Lower lobe of right lung (tissue), 2 donors: ENCODE measurements around the gene DNAJC17. TPM values are rescaled to one million over a fixed set of nuclear protein-coding genes. Genes with fewer than 3 reads are reported as not detected.

Experiments
- ATAC-seq, 2 donors: fragments of 200-7000 bp; cut with Tn5 transposase; one replicate each; pipeline ENCODE4 v1.9.1; 2020 to 2022; ENCODE audit warnings: mild to moderate bottlenecking in 2 of 2, moderate library complexity in 2 of 2
- DNase-seq: peaks from one replicate; pipeline ENCODE4 v3.0.0-alpha.2; 2020
- H3K27ac ChIP-seq: fragments of 200-600 bp; one replicate; pipeline ENCODE4 v1.8.0; 2022
- H3K27me3 ChIP-seq: fragments of 200-600 bp; one replicate; pipeline ENCODE4 v1.8.0; 2022; ENCODE audit warnings: low read depth
- H3K36me3 ChIP-seq: fragments of 200-600 bp; one replicate; pipeline ENCODE4 v1.8.0; 2022; ENCODE audit warnings: mild to moderate bottlenecking
- H3K4me1 ChIP-seq: fragments of 200-600 bp; one replicate; pipeline ENCODE4 v1.8.0; 2022
- H3K4me3 ChIP-seq: fragments of 200-600 bp; one replicate; pipeline ENCODE4 v1.8.0; 2022; ENCODE audit warnings: mild to moderate bottlenecking
- H3K9me3 ChIP-seq: fragments of 200-600 bp; one replicate; pipeline ENCODE4 v1.8.0; 2022
- intact Hi-C: fragments of 100-400 bp; cut with DNase I; formaldehyde crosslinking; loops from one replicate; pipeline ENCODE4 v1.11.0; 2022
- total RNA-seq: library from RNA; stranded (reverse); fragmentation: NEBNext Ultra II Directional; extraction: Animal tissue kit (Norgen Biotek cat#: 25700); gene quantifications from one replicate; pipeline ENCODE4 v1.2.1, GENCODE V29; 2021
- TF ChIP-seq, protein P1 (sequence below): fragments of 200-600 bp; IDR thresholded peaks from one replicate; pipeline ENCODE4 v1.8.0; 2022; ENCODE audit warnings: antibody characterized with exemption, mild to moderate bottlenecking
- donor health status: DM: no; HTN: yes; CAD: no; lungs with severe emphysema.

Gene DNAJC17
- total RNA-seq, 1 donor from 2014 or later = 28.4 TPM

DNA sequence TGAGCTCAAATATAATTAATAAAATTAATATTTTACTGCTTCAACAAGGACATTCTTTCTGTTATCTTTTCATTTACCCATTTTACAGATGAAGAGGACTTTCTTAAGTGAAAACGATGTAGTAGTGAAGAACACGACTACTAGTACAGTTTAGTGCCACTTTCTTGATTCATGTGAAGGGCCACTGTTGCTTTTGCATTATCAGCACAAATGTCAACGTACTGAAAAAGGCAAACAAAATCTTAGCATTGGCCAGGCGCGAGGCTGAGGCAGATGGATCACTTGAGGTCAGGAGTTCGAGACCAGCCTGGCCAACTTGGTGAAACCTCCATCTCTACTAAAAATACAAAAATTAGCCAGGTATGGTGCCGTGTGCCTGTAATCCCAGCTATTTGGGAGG, 11.8 kb upstream of the DNAJC17 start:
- TF ChIP-seq, protein P1, sequence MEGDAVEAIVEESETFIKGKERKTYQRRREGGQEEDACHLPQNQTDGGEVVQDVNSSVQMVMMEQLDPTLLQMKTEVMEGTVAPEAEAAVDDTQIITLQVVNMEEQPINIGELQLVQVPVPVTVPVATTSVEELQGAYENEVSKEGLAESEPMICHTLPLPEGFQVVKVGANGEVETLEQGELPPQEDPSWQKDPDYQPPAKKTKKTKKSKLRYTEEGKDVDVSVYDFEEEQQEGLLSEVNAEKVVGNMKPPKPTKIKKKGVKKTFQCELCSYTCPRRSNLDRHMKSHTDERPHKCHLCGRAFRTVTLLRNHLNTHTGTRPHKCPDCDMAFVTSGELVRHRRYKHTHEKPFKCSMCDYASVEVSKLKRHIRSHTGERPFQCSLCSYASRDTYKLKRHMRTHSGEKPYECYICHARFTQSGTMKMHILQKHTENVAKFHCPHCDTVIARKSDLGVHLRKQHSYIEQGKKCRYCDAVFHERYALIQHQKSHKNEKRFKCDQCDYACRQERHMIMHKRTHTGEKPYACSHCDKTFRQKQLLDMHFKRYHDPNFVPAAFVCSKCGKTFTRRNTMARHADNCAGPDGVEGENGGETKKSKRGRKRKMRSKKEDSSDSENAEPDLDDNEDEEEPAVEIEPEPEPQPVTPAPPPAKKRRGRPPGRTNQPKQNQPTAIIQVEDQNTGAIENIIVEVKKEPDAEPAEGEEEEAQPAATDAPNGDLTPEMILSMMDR = no peak
- ATAC-seq = no peak

DNA sequence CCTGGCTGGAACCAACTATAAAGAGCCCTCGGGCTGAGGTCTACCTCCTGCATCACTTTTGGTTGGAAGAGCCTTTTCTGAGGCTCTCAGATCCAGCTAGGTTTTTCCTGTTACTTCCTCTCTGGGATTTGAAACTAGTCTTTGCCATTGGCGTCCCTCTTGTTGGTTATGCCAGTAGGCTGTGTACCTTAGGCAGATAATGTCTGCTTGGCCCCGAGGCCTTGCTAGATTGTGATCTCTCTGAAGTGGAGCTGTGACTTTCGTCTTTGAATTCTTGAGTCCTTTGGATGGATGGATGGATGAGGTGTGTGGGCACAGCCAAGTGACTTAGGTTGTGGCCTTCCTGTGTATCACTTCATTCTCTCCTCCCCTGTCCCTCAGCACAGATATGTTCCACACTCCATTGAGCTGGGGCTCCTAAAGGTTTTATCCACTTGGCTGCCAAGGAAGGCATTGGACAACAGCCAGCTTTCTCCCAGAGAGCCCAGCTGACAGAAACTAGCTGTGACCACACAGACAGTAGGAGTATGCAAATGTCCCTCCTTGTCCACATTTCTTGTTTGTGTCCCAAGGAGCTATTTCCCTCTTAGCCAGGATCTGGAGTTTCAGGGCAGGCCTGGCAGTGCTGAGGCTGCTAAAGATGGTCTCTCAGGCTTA, 7.9 kb upstream of the DNAJC17 start:
- Histone ChIP-seq H3K4me1 (no peaks in the 10 kb centered on the region), H3K27ac (no peak overlapping the region), H3K4me3 (no peak overlapping the region), H3K36me3 (peaks cover 44% of the 10 kb centered on the region), H3K9me3 (no peaks in the 10 kb centered on the region), H3K27me3 (no peaks in the 10 kb centered on the region)
- TF ChIP-seq, protein P1 = no peak
- intact Hi-C loops = no loop called here
- ATAC-seq = no peak
- DNase-seq = no peak

More for the DNA sequence above, 11.8 kb upstream of the DNAJC17 start:
- H3K9me3 ChIP-seq = no peaks in the 10 kb centered on the region
- H3K27me3 ChIP-seq = no peaks in the 10 kb centered on the region
- peaks cover 10% of the 10 kb centered on the region for H3K36me3 ChIP-seq
- intact Hi-C loops = no loop called here
- H3K4me3 ChIP-seq = no peak overlapping the region
- no peaks in the 10 kb centered on the region for H3K4me1 ChIP-seq
- no peak overlapping the region for H3K27ac ChIP-seq
- no peak for DNase-seq

DNA sequence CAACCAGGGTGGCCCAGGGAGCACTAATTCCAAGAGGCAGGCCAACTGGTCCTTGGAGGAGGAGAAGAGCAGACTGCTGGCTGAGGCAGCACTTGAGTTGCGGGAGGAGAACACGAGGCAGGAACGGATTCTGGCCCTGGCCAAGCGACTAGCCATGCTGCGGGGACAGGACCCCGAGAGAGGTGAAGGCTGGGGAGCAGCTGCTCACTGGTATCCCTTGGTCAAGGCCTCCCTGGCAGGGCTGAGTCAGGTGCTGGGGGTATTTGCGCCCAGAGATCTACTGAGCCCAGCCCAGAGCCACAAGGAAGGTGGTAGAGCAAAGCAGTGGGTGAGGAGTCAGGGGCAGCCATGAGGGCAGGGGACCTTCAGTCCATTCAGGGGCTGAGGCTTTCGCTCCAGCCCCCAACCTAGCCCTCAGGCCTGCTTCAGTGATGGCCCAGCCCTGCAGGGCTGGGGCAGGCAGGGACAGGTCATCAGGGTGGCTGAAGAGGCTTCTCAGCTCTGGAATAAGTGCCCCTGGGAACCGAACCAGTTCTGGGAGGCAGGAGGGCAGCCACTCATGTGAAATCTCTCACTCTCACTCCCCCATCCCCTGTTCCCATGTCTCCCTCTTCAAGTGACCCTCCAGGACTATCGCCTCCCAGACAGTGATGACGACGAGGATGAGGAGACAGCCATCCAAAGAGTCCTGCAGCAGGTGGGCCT, 5.6 kb upstream of the DNAJC17 start:
- H3K4me3 ChIP-seq = no peak overlapping the region
- H3K4me1 ChIP-seq = peaks cover 13% of the 10 kb centered on the region
- H3K27ac ChIP-seq = no peak overlapping the region
- intact Hi-C loops = no loop called here
- TF ChIP-seq, protein P1 = no peak
- DNase-seq (no peak), ATAC-seq (no peak)
- H3K36me3 ChIP-seq = peaks cover 44% of the 10 kb centered on the region
- no peaks in the 10 kb centered on the region for H3K27me3 ChIP-seq
- H3K9me3 ChIP-seq = no peaks in the 10 kb centered on the region

DNA sequence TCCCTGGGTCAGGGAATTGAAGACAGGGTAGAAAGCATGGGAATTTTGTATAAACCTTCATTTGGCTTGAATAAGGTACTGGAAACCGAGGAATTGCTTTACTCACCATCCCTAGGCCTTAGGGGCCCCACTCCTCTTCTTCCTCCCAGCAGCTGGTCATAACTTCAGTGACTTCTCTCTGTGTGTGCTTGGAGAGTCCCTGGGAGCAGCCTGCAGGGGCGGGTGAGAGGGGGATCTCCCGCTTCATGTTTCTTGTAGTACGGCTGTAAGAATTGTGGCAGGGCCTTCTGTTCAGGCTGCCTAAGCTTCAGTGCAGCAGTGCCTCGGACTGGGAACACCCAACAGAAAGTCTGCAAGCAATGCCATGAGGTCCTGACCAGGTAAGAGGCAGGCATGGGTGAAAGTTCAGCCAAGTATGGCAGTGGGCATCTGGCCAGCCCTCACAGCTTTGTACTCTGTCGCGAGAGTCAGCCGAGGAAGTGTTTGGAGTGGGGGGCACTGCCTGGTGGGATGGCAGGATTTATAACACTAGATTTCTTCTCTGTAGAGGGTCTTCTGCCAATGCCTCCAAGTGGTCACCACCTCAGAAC, 1.7 kb upstream of the DNAJC17 start:
- H3K27me3 ChIP-seq = no peaks in the 10 kb centered on the region
- TF ChIP-seq, protein P1 = no peak
- ATAC-seq = no peak
- intact Hi-C loops = no loop called here
- H3K27ac ChIP-seq = no peak overlapping the region
- DNase-seq = no peak
- H3K4me3 ChIP-seq = no peak overlapping the region
- H3K9me3 ChIP-seq = no peaks in the 10 kb centered on the region
- peaks cover 30% of the 10 kb centered on the region for H3K4me1 ChIP-seq
- H3K36me3 ChIP-seq = peaks cover 33% of the 10 kb centered on the region

DNA sequence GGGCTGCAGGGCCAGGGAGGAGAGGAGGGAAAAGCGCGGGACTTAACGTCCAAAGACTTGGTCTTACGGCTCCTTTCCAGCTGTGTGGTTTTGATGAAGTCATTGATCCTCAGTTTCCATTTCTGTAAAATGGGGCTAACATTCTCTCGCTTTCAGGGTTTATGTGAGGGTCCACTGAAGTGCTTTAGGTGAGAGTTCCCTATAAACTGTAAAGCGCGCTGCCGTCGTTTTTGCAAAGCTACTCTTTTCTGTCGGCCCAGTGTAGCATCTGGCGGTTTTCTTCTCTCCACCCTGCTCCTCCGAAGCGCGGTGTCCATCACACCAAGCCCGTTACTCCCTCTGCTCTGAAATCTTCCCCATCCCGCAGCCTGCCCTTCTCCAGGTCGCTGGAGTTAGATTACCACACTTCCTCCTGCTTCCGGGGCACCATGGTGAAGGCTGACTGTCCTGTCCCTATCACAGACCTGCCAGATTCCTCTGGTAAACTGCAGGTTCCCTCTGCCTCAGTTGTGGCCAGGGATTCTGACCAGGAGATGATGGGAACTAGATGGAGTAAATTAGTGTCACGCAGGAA, 702 bp upstream of the DNAJC17 start:
- Histone ChIP-seq H3K27me3 (no peaks in the 10 kb centered on the region), H3K27ac (peak overlapping the region; percentile 95), H3K9me3 (no peaks in the 10 kb centered on the region), H3K36me3 (peaks cover 23% of the 10 kb centered on the region), H3K4me3 (peak overlapping the region; percentile 98), H3K4me1 (peaks cover 30% of the 10 kb centered on the region)
- ATAC-seq = no peak
- TF ChIP-seq, protein P1 = no peak
- intact Hi-C loops = no loop called here
- no peak for DNase-seq
